ENCODE measurements around the gene CELF4. TPM values are rescaled to one million over a fixed set of nuclear protein-coding genes. Genes with fewer than 3 reads are reported as not detected.

Gene CELF4
- total and polyA plus RNA-seq, 2 of the 4 experiments (the other 2 are of a cell fraction), result not detected

- dilution Hi-C loops (cut with HindIII; ENCODE audit: low sequenced_read_pairs, unreplicated experiment) (no loop called here), intact Hi-C loops (cut with micrococcal nuclease) (no loop called here), in situ Hi-C loops (cut with MboI; ENCODE audit: low sequenced_read_pairs) (no loop called here)
- Histone ChIP-seq H4K8ac (ENCODE audit: low read depth in 2 of 2, low read length in 2 of 2) (no peak overlapping the region), H3K4me3 (ENCODE audit: insufficient read depth, low read depth, low read length) (no peak overlapping the region), H2AK5ac (ENCODE audit: low read depth, low read length) (no peak overlapping the region), H3K9me1 (ENCODE audit: insufficient read depth, low read length) (no peaks in the 10 kb centered on the region), H2BK120ac (ENCODE audit: low read depth, low read length) (no peak overlapping the region), H4K5ac (ENCODE audit: low read depth, low read length) (no peak overlapping the region), H2AFZ (replicated peaks; ENCODE audit: low read length, poor library complexity) (peak overlapping the region; percentile 29), H2BK5ac (ENCODE audit: low read depth, low read length, poor library complexity, severe bottlenecking) (no peak overlapping the region), H3K18ac (ENCODE audit: low read depth, low read length) (no peak overlapping the region), H4K20me1 (ENCODE audit: insufficient read depth, low read length) (no peaks in the 10 kb centered on the region), H3K23ac (ENCODE audit: low read depth, low read length) (no peak overlapping the region), H3K27me3 (ENCODE audit: control insufficient read depth, insufficient read depth, low read length) (peaks cover 26% of the 10 kb centered on the region), H3K56ac (ENCODE audit: extremely low read depth, insufficient read depth, low read length) (no peak overlapping the region), H3K4me1 (ENCODE audit: control insufficient read depth, insufficient read depth, low read length) (no peaks in the 10 kb centered on the region), H3K4ac (ENCODE audit: low read depth, low read length) (no peak overlapping the region), H3K14ac (replicated peaks; ENCODE audit: low read depth, low read length) (no peak overlapping the region), H4K91ac (ENCODE audit: insufficient read depth, low read depth, low read length) (no peak overlapping the region), H2BK20ac (ENCODE audit: low read depth, low read length) (no peak overlapping the region), H3K9ac (ENCODE audit: low read depth, low read length) (no peak overlapping the region), H3K27ac (ENCODE audit: insufficient read depth, low read length) (no peak overlapping the region), H3K79me1 (ENCODE audit: low read depth in 1 of 2, low read length in 2 of 2) (no peaks in the 10 kb centered on the region), H3K9me3 (ENCODE audit: control insufficient read depth, insufficient read depth, low read length) (no peaks in the 10 kb centered on the region), H2AK9ac (replicated peaks; ENCODE audit: low read depth, low read length, poor library complexity) (no peak overlapping the region), H3K36me3 (ENCODE audit: control insufficient read depth, insufficient read depth, low read length) (no peaks in the 10 kb centered on the region), H3K4me2 (ENCODE audit: low read depth, low read length) (no peak overlapping the region), H2BK15ac (ENCODE audit: low read depth, low read length) (no peak overlapping the region)
- ChIA-PET CTCF (no interaction called here), POLR2A (ENCODE audit: unreplicated experiment) (no interaction called here)
- no CpG with 5 or more reads among the region's 6 CpGs for WGBS, 2 experiments (ENCODE audit: extremely low coverage in 2 of 2, insufficient read length in 1 of 2)
- DNase-seq (no peak), ATAC-seq (ENCODE audit: low read depth) (no peak)
- TF ChIP-seq RAD21 (IDR thresholded peaks at IDR 0.05; ENCODE audit: low read length) (no peak), CTCF (conservative IDR thresholded peaks at IDR 0.05; ENCODE audit: low read depth, low read length) (no peak), RCOR1 (IDR thresholded peaks at IDR 0.05; ENCODE audit: insufficient replicate concordance, low read length) (no peak), NFE2L2 (IDR thresholded peaks at IDR 0.05; ENCODE audit: low read depth, low read length) (no peak), MAZ (IDR thresholded peaks at IDR 0.05; ENCODE audit: borderline replicate concordance, low read depth, low read length) (no peak)
- no TSS peak for BruUV-seq (replicated peaks)
Observed at GRCh38 chr18:37242091-37242490, 323.5 kb downstream of the CELF4 start.
